ENCODE data around the gene ARL11.

DNA sequence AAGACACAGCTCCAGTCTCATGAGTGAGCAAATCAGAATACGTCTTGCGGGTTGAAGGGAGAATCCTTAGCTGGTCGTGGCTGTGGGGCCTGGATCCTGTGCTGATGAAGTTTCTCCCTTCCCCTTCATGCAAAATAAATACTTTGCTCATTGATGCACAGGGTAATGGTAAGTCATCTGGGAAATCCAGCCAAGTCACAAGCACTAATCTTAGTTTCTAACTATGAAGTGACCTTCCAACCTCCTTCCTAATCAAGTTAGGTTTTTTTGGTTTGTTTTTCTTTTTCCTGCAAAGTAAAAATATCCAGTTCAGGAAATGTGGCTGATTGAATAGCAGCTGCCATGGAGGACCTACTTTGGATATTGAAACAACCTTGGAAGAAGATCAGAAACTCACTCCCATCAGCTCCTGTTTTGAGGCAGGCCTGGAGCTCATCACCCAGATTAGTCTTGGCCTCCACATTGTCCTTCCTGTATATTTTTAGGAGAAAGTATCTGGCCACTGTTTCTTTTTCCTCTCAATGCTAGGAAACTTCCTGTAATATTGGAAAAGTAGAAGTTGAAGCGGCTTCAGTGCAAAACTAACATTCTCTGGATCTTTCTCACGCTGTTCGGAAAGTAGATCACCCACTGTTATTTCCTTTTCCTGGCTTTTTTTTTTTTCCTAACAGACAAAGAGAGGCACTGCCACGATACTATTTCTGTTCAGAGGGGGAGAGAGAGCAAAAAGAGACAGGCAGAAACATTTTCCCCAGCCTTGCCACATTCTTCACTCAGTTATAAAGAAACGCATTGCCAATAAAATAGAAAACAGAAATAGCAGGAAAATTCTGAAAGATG, 12.3 kb upstream of the ARL11 start:
- TF ChIP-seq, protein P1, sequence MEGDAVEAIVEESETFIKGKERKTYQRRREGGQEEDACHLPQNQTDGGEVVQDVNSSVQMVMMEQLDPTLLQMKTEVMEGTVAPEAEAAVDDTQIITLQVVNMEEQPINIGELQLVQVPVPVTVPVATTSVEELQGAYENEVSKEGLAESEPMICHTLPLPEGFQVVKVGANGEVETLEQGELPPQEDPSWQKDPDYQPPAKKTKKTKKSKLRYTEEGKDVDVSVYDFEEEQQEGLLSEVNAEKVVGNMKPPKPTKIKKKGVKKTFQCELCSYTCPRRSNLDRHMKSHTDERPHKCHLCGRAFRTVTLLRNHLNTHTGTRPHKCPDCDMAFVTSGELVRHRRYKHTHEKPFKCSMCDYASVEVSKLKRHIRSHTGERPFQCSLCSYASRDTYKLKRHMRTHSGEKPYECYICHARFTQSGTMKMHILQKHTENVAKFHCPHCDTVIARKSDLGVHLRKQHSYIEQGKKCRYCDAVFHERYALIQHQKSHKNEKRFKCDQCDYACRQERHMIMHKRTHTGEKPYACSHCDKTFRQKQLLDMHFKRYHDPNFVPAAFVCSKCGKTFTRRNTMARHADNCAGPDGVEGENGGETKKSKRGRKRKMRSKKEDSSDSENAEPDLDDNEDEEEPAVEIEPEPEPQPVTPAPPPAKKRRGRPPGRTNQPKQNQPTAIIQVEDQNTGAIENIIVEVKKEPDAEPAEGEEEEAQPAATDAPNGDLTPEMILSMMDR (conservative IDR thresholded peaks at IDR 0.05 in 1 of 2, IDR thresholded peaks at IDR 0.05 in 1 of 2; ENCODE audit: extremely low read depth in 1 of 2, insufficient read depth in 1 of 2, low read depth in 1 of 2, low read length in 2 of 2), result no peak
- no peak for TF ChIP-seq EZH2 (IDR thresholded peaks at IDR 0.05; ENCODE audit: borderline replicate concordance, low read length)

Data from mammary epithelial cell (primary cell).